GM10248 (cell line): ENCODE results near the gene C1orf35.
A peak's percentile ranks its signal among the peaks of the same experiment; 100 is the strongest.

Experiments used
- CTCF ChIA-PET: fragments of 300-600 bp; sonication (Branson Sonifier 250); formaldehyde crosslinking; extraction: SDS; loops from one replicate; lab custom pipeline; 2021; ENCODE audit warnings: antibody characterized with exemption; lab: Yijun Ruan, JAX
- POLR2A ChIA-PET: fragments of 350-650 bp; sonication (Branson Sonifier 250); formaldehyde crosslinking; extraction: SDS; loops from one replicate; lab custom pipeline; 2020; ENCODE audit warnings: antibody characterized with exemption; lab: Yijun Ruan, JAX
- DNase-seq: peaks from one replicate; pipeline ENCODE4 v3.0.0; 2012; ENCODE audit errors: extremely low spot score
- TF ChIP-seq, protein P1 (sequence below): IDR thresholded peaks from 2 replicates; pipeline ENCODE4 v1.5.1; 2012; ENCODE audit warnings: mild to moderate bottlenecking, low read depth; ENCODE audit errors: extremely low read depth, missing control alignments, control extremely low read depth

C1orf35 gene

DNA sequence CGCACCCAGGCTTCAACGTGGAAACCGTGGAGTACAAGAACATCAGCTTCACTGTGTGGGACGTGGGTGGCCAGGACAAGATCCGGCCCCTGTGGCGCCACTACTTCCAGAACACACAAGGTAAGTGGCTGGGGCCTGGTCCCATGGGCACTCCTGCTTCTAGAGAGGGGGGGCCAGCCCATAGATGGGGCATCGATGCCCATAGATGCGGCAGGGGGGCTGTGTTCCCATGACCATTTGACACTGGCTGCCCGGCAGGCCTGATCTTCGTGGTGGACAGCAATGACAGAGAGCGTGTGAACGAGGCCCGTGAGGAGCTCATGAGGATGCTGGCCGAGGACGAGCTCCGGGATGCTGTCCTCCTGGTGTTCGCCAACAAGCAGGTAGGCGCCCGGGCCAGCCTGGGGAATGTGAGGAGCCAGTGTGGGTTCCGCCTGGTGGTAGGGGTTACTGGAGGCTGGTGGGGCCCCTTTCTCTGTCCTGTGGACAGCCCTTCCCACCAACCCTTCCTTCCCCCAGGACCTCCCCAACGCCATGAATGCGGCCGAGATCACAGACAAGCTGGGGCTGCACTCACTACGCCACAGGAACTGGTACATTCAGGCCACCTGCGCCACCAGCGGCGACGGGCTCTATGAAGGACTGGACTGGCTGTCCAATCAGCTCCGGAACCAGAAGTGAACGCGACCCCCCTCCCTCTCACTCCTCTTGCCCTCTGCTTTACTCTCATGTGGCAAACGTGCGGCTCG, 5.6 kb downstream of the C1orf35 start:
- ChIA-PET CTCF (interaction anchor here (1.2 to 3.3 kb wide), 3 partner anchors 10 to 13 kb away, joined by 3 to 10 read pairs (median 3); no protein-coding TSS in a partner anchor), POLR2A (no interaction called here)
- peak; percentile 12 for DNase-seq
- TF ChIP-seq, protein P1, sequence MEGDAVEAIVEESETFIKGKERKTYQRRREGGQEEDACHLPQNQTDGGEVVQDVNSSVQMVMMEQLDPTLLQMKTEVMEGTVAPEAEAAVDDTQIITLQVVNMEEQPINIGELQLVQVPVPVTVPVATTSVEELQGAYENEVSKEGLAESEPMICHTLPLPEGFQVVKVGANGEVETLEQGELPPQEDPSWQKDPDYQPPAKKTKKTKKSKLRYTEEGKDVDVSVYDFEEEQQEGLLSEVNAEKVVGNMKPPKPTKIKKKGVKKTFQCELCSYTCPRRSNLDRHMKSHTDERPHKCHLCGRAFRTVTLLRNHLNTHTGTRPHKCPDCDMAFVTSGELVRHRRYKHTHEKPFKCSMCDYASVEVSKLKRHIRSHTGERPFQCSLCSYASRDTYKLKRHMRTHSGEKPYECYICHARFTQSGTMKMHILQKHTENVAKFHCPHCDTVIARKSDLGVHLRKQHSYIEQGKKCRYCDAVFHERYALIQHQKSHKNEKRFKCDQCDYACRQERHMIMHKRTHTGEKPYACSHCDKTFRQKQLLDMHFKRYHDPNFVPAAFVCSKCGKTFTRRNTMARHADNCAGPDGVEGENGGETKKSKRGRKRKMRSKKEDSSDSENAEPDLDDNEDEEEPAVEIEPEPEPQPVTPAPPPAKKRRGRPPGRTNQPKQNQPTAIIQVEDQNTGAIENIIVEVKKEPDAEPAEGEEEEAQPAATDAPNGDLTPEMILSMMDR: no peak

- ChIA-PET POLR2A (no interaction called here), CTCF (interaction anchor here (1.6 kb wide), 1 partner anchor 13 kb away, joined by 3 read pairs; no protein-coding TSS in a partner anchor)
These were observed 6.5 kb downstream of the C1orf35 start for GRCh38 chr1:228096416-228097332.

DNA sequence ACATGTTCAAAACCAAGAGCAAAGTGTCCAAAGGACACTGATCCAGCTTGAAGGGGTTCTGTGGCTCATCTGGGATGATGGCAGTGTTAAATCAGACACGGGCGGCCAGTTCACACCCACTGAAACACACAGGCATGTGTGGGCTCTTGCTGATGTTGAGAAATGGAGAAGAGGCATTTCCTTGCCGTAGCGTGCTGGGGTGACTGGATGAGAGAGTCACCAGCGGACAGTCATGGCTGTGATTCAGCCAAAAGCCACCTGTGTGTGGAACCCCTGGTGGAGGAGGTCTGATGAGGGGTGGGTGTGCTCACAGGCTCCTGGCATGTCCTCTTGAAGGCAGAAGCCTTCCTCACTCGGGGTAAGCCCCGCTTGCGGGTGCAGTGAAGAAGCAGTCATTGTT, 7.2 kb downstream of the C1orf35 start:
- TF ChIP-seq, protein P1: no peak
- no peak for DNase-seq
- ChIA-PET POLR2A (no interaction called here), CTCF (interaction anchor here (1.2 kb wide), 1 partner anchor 69 kb away, joined by 3 read pairs; no protein-coding TSS in a partner anchor)

More at GRCh38 chr1:228096416-228097332, 6.5 kb downstream of the C1orf35 start:
- TF ChIP-seq, protein P1: no peak
- DNase-seq: peak; percentile 5

GRCh38 chr1:228095161-228095560, 8.0 kb downstream of the C1orf35 start:
- POLR2A ChIA-PET: interaction anchor here (0.7 kb wide), 1 partner anchor 9 kb away, joined by 3 read pairs; no protein-coding TSS in a partner anchor
- DNase-seq: no peak
- CTCF ChIA-PET: interaction anchor here (1.2 kb wide), 1 partner anchor 70 kb away, joined by 3 read pairs; no protein-coding TSS in a partner anchor
- TF ChIP-seq, protein P1: no peak

- no peak for DNase-seq
- ChIA-PET CTCF (interaction anchor here (1.2 kb wide), 1 partner anchor 71 kb away, joined by 3 read pairs; no protein-coding TSS in a partner anchor), POLR2A (no interaction called here)
- TF ChIP-seq, protein P1: no peak
These were observed 8.6 kb downstream of the C1orf35 start for GRCh38 chr1:228094432-228095016.
